Measurements from ENCODE around the gene STIM2.

GRCh38 chr4:26993539-26993938, 132.9 kb downstream of the STIM2 start:
- TF ChIP-seq EZH2 (IDR thresholded peaks at IDR 0.05; ENCODE audit: borderline replicate concordance, low read depth, low read length, poor library complexity, severe bottlenecking) (no peak), CTCF (conservative IDR thresholded peaks at IDR 0.05; ENCODE audit: low read depth, low read length) (no peak)
